ENCODE data around the gene SENP6. TPM values are rescaled to one million over a fixed set of nuclear protein-coding genes. Genes with fewer than 3 reads are reported as not detected.

The SENP6 gene
- total RNA-seq, 1 donor from 2014 or later, result 136 TPM

DNA sequence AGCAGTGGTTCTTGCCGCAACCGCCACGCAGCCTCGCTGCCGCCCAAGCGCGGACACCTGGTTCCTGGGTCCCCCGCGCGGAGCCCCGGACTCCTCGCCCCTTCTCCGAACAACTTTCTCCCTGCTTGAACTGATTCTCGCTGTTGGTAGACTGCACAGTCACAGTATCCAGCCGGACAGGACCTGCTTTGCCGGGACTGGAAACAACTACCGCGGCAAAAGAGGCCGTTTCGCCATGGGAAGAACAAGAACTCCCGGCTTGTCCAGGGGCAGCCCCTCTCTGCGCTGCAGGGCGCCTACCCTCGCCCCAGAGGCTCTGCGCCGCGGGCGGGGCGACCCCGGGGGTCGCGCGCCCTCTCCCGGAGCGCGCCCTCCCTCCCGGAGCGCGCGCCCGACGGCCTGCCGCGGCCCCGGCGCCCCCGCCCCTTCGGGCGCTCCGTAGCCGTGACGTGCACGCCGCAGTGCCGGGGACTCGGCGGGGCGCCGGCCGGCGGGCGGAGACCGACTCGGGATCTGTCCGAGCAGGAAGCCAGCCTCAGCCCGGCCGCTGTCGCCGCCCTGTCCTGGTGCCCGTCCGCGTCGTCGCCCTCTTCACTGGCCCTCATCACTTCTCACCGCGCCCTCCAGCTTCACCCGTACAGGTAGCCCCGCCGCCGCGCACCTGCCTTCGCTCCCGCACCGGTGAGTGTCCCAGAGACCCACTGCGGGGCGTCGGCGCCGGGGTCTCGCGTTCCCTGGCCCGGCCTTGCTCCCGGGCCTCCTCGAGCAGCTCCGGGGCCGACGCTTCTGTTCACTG lies 147.3 kb downstream of the SENP6 start, which contains the start of gene MYO6:
Gene MYO6, plus strand, starts transcription at position 497 of the 796 bp plus-strand sequence. CDS start 68,309 bp downstream, outside the sequence.
- peak; percentile 39 for DNase-seq

- DNase-seq, result no peak
Measured at GRCh38 chr6:75751443-75751842, 149.8 kb downstream of the SENP6 start.

- no peak for DNase-seq
Measured at GRCh38 chr6:75752365-75752764, 150.7 kb downstream of the SENP6 start.

GRCh38 chr6:75755704-75756103 lies 154.0 kb downstream of the SENP6 start:
- no peak for DNase-seq

- DNase-seq, result no peak
Measured at GRCh38 chr6:75757295-75757694, 155.6 kb downstream of the SENP6 start.

- DNase-seq, result no peak
Measured at GRCh38 chr6:75758061-75758460, 156.4 kb downstream of the SENP6 start.

GRCh38 chr6:75759207-75759606 lies 157.5 kb downstream of the SENP6 start:
- DNase-seq, result no peak

- DNase-seq, result no peak
Measured at GRCh38 chr6:75760320-75760719, 158.6 kb downstream of the SENP6 start.

DNA sequence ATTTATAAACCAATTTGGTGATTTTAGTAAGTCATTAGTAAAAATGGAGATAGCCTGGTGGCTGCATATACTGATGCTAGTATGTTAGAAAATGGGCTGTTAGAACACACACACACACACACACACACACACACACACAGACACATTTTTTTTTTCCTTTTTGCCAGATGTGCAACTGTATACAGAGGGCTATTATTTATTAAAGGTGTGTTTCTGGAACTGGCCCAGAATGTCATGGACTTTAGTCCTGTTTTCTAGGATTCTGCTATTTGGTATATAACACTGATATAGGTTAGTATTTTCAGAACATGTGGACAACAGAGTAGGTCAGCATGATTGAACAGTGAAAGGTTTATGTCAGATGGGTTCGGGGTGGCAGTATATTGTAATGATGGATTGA lies 159.8 kb downstream of the SENP6 start:
- no peak for DNase-seq

DNA sequence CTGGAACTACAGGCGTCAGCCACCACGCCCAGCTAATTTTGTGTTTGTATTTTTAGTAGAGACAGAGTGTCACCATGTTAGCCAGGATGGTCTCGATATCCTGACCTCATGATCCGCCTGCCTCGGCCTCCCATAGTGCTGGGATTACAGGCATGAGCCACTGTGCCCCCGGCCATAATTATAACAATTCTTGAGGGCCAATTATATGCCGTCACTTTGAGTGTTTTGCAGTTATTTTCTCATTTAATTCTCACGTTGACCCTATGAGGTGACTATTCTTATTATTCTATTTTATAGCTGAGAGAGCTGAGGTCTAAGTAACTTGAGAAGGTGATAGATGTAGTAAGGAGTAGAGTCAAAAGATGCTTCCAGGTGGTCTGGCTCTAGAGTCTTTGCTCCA lies 160.4 kb downstream of the SENP6 start:
- DNase-seq, result no peak

- DNase-seq, result no peak
Measured at GRCh38 chr6:75766387-75766786, 164.7 kb downstream of the SENP6 start.

Small RNA genes within 50 kb of the gene (small RNA-seq; reads per million reads assigned to genes)
- gene RNU6-1016P (ENCODE audit: low replicate concordance) (not detected), gene RNU6-1338P (ENCODE audit: low replicate concordance) (not detected), gene RNU6-155P (ENCODE audit: low replicate concordance) (not detected)

Other genes starting within 250 kb of the SENP6 start
- 7.9 TPM for gene FILIP1, start 108.1 kb upstream of the SENP6 start, total RNA-seq
- 20.2 TPM for gene MYO6, start 147.4 kb downstream of the SENP6 start, total RNA-seq